IPS-20b (cell line): ENCODE data around the gene TANGO2.

ENCODE experiments used
- H3K27ac ChIP-seq: one replicate; pipeline ENCODE4 v1.5.1; 2013; ENCODE audit warnings: low read length
- H3K27me3 ChIP-seq: 2 replicates; pipeline ENCODE4 v1.6.1; 2013; ENCODE audit warnings: mild to moderate bottlenecking, low read length, inconsistent platforms; ENCODE audit not compliant: insufficient read depth
- H3K36me3 ChIP-seq: 2 replicates; pipeline ENCODE4 v1.6.1; 2013; ENCODE audit warnings: low read depth, mild to moderate bottlenecking, inconsistent platforms, low read length, moderate library complexity; ENCODE audit not compliant: insufficient read depth
- H3K4me1 ChIP-seq: 2 replicates; pipeline ENCODE4 v1.6.1; 2013; ENCODE audit warnings: mild to moderate bottlenecking, control low read depth, inconsistent platforms, low read length, moderate library complexity; ENCODE audit not compliant: insufficient read depth
- H3K4me3 ChIP-seq: 2 replicates; pipeline ENCODE4 v1.5.1; 2013; ENCODE audit warnings: mild to moderate bottlenecking, low read length, inconsistent platforms
- H3K9ac ChIP-seq: 2 replicates; pipeline ENCODE4 v1.6.1; 2013; ENCODE audit warnings: low read depth, mild to moderate bottlenecking, inconsistent platforms, low read length, moderate library complexity
- H3K9me3 ChIP-seq: 2 replicates; pipeline ENCODE4 v1.6.1; 2013; ENCODE audit warnings: mild to moderate bottlenecking, low read depth, low read length, inconsistent platforms; ENCODE audit not compliant: insufficient read depth

Gene TANGO2

GRCh38 chr22:19984851-19985811 is 35.8 kb upstream of the TANGO2 start:
- Histone ChIP-seq H3K27me3 (no peaks in the 10 kb centered on the region), H3K4me1 (peaks cover 5% of the 10 kb centered on the region; the same call in 1 of the 2 replicates), H3K27ac (no peak overlapping the region), H3K9ac (no peak overlapping the region; the same call in 1 of the 2 replicates), H3K9me3 (no peaks in the 10 kb centered on the region), H3K4me3 (no peak overlapping the region), H3K36me3 (peaks cover 16% of the 10 kb centered on the region)

GRCh38 chr22:19986011-19986409 is 34.9 kb upstream of the TANGO2 start:
- Histone ChIP-seq H3K9ac (peak overlapping the region; percentile 86; the same call in 1 of the 2 replicates), H3K27ac (no peak overlapping the region), H3K4me1 (peaks cover 5% of the 10 kb centered on the region; the same call in 1 of the 2 replicates), H3K27me3 (no peaks in the 10 kb centered on the region), H3K4me3 (peak overlapping the region; percentile 80), H3K9me3 (no peaks in the 10 kb centered on the region), H3K36me3 (peaks cover 7% of the 10 kb centered on the region)

GRCh38 chr22:19986410-19987341 is 34.2 kb upstream of the TANGO2 start:
- H3K4me1 ChIP-seq, result peaks cover 5% of the 10 kb centered on the region; the same call in 1 of the 2 replicates
- no peak overlapping the region for H3K27ac ChIP-seq
- no peaks in the 10 kb centered on the region for H3K9me3 ChIP-seq
- H3K27me3 ChIP-seq, result no peaks in the 10 kb centered on the region
- H3K9ac ChIP-seq, result peak overlapping the region; percentile 86; the same call in 1 of the 2 replicates
- H3K4me3 ChIP-seq, result peak overlapping the region; percentile 80
- 0 out of 2 replicates have a peak, but pooled peaks cover under 1% of the 10 kb centered on the region for H3K36me3 ChIP-seq

- no peak overlapping the region; the same call in 1 of the 2 replicates for H3K4me3 ChIP-seq
- H3K9me3 ChIP-seq, result no peaks in the 10 kb centered on the region
- no peak overlapping the region for H3K9ac ChIP-seq
- peaks cover 5% of the 10 kb centered on the region; the same call in 1 of the 2 replicates for H3K4me1 ChIP-seq
- no peaks in the 10 kb centered on the region for H3K36me3 ChIP-seq
- H3K27me3 ChIP-seq, result no peaks in the 10 kb centered on the region
- no peak overlapping the region for H3K27ac ChIP-seq
Measured at GRCh38 chr22:19987394-19988306, 33.3 kb upstream of the TANGO2 start.

GRCh38 chr22:19988331-19988808 is 32.5 kb upstream of the TANGO2 start:
- peaks cover 5% of the 10 kb centered on the region; the same call in 1 of the 2 replicates for H3K4me1 ChIP-seq
- no peaks in the 10 kb centered on the region for H3K36me3 ChIP-seq
- H3K27ac ChIP-seq, result no peak overlapping the region
- no peak overlapping the region for H3K9ac ChIP-seq
- no peaks in the 10 kb centered on the region for H3K9me3 ChIP-seq
- H3K4me3 ChIP-seq, result no peak overlapping the region
- H3K27me3 ChIP-seq, result no peaks in the 10 kb centered on the region

GRCh38 chr22:19988965-19989724 is 31.8 kb upstream of the TANGO2 start:
- no peaks in the 10 kb centered on the region for H3K9me3 ChIP-seq
- H3K36me3 ChIP-seq, result no peaks in the 10 kb centered on the region
- peaks cover 5% of the 10 kb centered on the region; the same call in 1 of the 2 replicates for H3K4me1 ChIP-seq
- no peak overlapping the region for H3K9ac ChIP-seq
- H3K27me3 ChIP-seq, result no peaks in the 10 kb centered on the region
- H3K4me3 ChIP-seq, result no peak overlapping the region
- H3K27ac ChIP-seq, result no peak overlapping the region

GRCh38 chr22:19989725-19990067 is 31.2 kb upstream of the TANGO2 start:
- Histone ChIP-seq H3K27me3 (no peaks in the 10 kb centered on the region), H3K4me3 (no peak overlapping the region), H3K27ac (no peak overlapping the region)

GRCh38 chr22:19990188-19990587 is 30.7 kb upstream of the TANGO2 start:
- Histone ChIP-seq H3K36me3 (no peaks in the 10 kb centered on the region), H3K27me3 (no peaks in the 10 kb centered on the region), H3K4me3 (no peak overlapping the region), H3K27ac (no peak overlapping the region), H3K9ac (no peak overlapping the region), H3K9me3 (no peaks in the 10 kb centered on the region), H3K4me1 (peaks cover 5% of the 10 kb centered on the region; the same call in 1 of the 2 replicates)

More at GRCh38 chr22:19989725-19990067, 31.2 kb upstream of the TANGO2 start:
- Histone ChIP-seq H3K4me1 (peaks cover 5% of the 10 kb centered on the region; the same call in 1 of the 2 replicates), H3K9ac (no peak overlapping the region), H3K36me3 (no peaks in the 10 kb centered on the region), H3K9me3 (no peaks in the 10 kb centered on the region)

- no peak overlapping the region for H3K9ac ChIP-seq
- H3K4me1 ChIP-seq, result peaks cover 4% of the 10 kb centered on the region; the same call in 1 of the 2 replicates
- H3K27me3 ChIP-seq, result no peaks in the 10 kb centered on the region
- no peaks in the 10 kb centered on the region for H3K36me3 ChIP-seq
- no peak overlapping the region for H3K27ac ChIP-seq
- no peaks in the 10 kb centered on the region for H3K9me3 ChIP-seq
- H3K4me3 ChIP-seq, result no peak overlapping the region
Measured at GRCh38 chr22:19990609-19991394, 30.1 kb upstream of the TANGO2 start.

- no peaks in the 10 kb centered on the region; the same call in 1 of the 2 replicates for H3K4me1 ChIP-seq
- no peak overlapping the region for H3K9ac ChIP-seq
- no peak overlapping the region for H3K27ac ChIP-seq
- no peaks in the 10 kb centered on the region for H3K36me3 ChIP-seq
- no peaks in the 10 kb centered on the region for H3K9me3 ChIP-seq
- no peaks in the 10 kb centered on the region for H3K27me3 ChIP-seq
- no peak overlapping the region for H3K4me3 ChIP-seq
Measured at GRCh38 chr22:19991395-19991644, 29.6 kb upstream of the TANGO2 start.
